Liver (tissue), 9 donors: ENCODE data around the gene KLK10. TPM values are rescaled to one million over a fixed set of nuclear protein-coding genes. Genes with fewer than 3 reads are reported as not detected.
"Not testable (repeated sequence)": the region's sequence is repeated elsewhere in the genome, so short reads cannot be mapped to it uniquely, and the experiment has no call there.

Experiments
- DNase-seq: peaks from one replicate; pipeline ENCODE4 v3.0.0-alpha.2; 2017; ENCODE audit warnings: low spot score
- H3K27ac ChIP-seq, 2 donors: one replicate each; pipeline ENCODE4 v1.7.0; 2013; ENCODE audit warnings: inconsistent platforms in 2 of 2, low read length in 2 of 2, control low read depth in 1 of 2, low read depth in 1 of 2, mild to moderate bottlenecking in 1 of 2
- H3K27me3 ChIP-seq, 4 donors: one replicate each; pipeline versions ENCODE4 v1.6.1 to v1.7.0; 2013; ENCODE audit warnings: low read length in 3 of 4, inconsistent platforms in 1 of 4, mild to moderate bottlenecking in 1 of 4, moderate library complexity in 1 of 4; ENCODE audit not compliant: control insufficient read depth in 4 of 4, insufficient read depth in 4 of 4
- H3K36me3 ChIP-seq, 4 donors: one replicate each; pipeline versions ENCODE4 v1.6.1 to v1.7.0; 2013; ENCODE audit warnings: low read length in 3 of 4, mild to moderate bottlenecking in 3 of 4, low read depth in 1 of 4, moderate library complexity in 1 of 4; ENCODE audit not compliant: control insufficient read depth in 4 of 4, insufficient read depth in 3 of 4
- H3K4me1 ChIP-seq, 4 donors: one replicate each; pipeline versions ENCODE4 v1.6.1 to v1.7.0; 2013; ENCODE audit warnings: low read length in 3 of 4, mild to moderate bottlenecking in 3 of 4, moderate library complexity in 1 of 4; ENCODE audit not compliant: control insufficient read depth in 4 of 4, insufficient read depth in 4 of 4
- H3K4me3 ChIP-seq, 3 donors: one replicate each; pipeline versions ENCODE4 v1.6.1 to v1.7.0; 2013; ENCODE audit warnings: low read length in 3 of 3, control low read depth in 1 of 3, low read depth in 1 of 3, mild to moderate bottlenecking in 1 of 3
- H3K9ac ChIP-seq, 2 donors: one replicate each; pipeline ENCODE4 v1.7.0; 2013; ENCODE audit warnings: low read length in 2 of 2, mild to moderate bottlenecking in 2 of 2, moderate library complexity in 2 of 2, control low read depth in 1 of 2, low read depth in 1 of 2
- H3K9me3 ChIP-seq, 4 donors: one replicate each; pipeline versions ENCODE4 v1.6.1 to v1.7.0; 2013; ENCODE audit warnings: low read length in 3 of 4; ENCODE audit not compliant: control insufficient read depth in 4 of 4
- EGR1 ChIP-seq, 2 donors: IDR thresholded peaks; 2 replicates each; pipeline ENCODE4 v1.6.1; 2016 to 2018; ENCODE audit warnings: antibody characterized with exemption in 2 of 2, low read depth in 2 of 2
- FOXA1 ChIP-seq: IDR thresholded peaks from 2 replicates; pipeline ENCODE4 v1.6.1; 2016; ENCODE audit warnings: antibody characterized with exemption
- FOXA2 ChIP-seq: IDR thresholded peaks from 2 replicates; pipeline ENCODE4 v1.6.1; 2016; ENCODE audit warnings: antibody characterized with exemption
- HNF4A ChIP-seq, 2 donors: conservative IDR thresholded peaks; 2 replicates each; pipeline ENCODE4 v1.6.1; 2016; ENCODE audit warnings: antibody characterized with exemption in 2 of 2, mild to moderate bottlenecking in 2 of 2
- HNF4G ChIP-seq: IDR thresholded peaks from 2 replicates; pipeline ENCODE4 v1.6.1; 2016; ENCODE audit warnings: antibody characterized with exemption
- JUND ChIP-seq, 2 donors: IDR thresholded peaks; 2 replicates each; pipeline ENCODE4 v1.6.1; 2016; ENCODE audit warnings: antibody characterized with exemption in 2 of 2
- NR2F2 ChIP-seq: IDR thresholded peaks from 2 replicates; pipeline ENCODE4 v1.6.1; 2016; ENCODE audit warnings: antibody characterized with exemption
- RAD21 ChIP-seq, 2 donors: IDR thresholded peaks; 2 replicates each; pipeline ENCODE4 v1.6.1; 2016; ENCODE audit warnings: antibody characterized with exemption in 2 of 2, mild to moderate bottlenecking in 2 of 2
- RXRA ChIP-seq, 2 donors: IDR thresholded peaks; 2 replicates each; pipeline ENCODE4 v1.6.1; 2017 to 2018; ENCODE audit warnings: antibody characterized with exemption in 2 of 2, mild to moderate bottlenecking in 1 of 2
- SP1 ChIP-seq: IDR thresholded peaks from 2 replicates; pipeline ENCODE4 v1.6.1; 2018; ENCODE audit warnings: antibody characterized with exemption, mild to moderate bottlenecking
- TAF1 ChIP-seq: conservative IDR thresholded peaks from 2 replicates; pipeline ENCODE4 v1.6.1; 2016; ENCODE audit warnings: antibody characterized with exemption, mild to moderate bottlenecking
- YY1 ChIP-seq: IDR thresholded peaks from 2 replicates; pipeline ENCODE4 v1.6.1; 2016; ENCODE audit warnings: antibody characterized with exemption, mild to moderate bottlenecking
- WGBS: extraction: QIAGEN DNeasy Blood & Tissue Kit; methylation state at CpG from one replicate; pipeline ENCODE4 v1.1.7; 2013; 5-methylcytosine and 5-hydroxymethylcytosine counted together
- polyA plus RNA-seq, 2 donors: library from polyadenylated mRNA; stranded (reverse) in 1 of 2; unstranded in 1 of 2; fragments of 200-250 nt in 1 of 2; fragments of >200 nt in 1 of 2; fragmentation: Nextera tagmentation in 1 of 2; extraction: Ambion mirVana in 1 of 2; gene quantifications; one replicate each; pipeline versions ENCODE4 v1.2.1 to v1.2.3, GENCODE V29; 2013 to 2015
- total RNA-seq, 2 donors: library from RNA; depleted of rRNA; stranded (reverse); fragments of >200 nt; gene quantifications; one replicate each; pipeline ENCODE4 v1.2.3, GENCODE V29; 2014
- TF ChIP-seq, protein P1 (sequence below): IDR thresholded peaks from 2 replicates; pipeline ENCODE4 v1.6.1; 2016; ENCODE audit warnings: antibody characterized with exemption
- TF ChIP-seq, protein P2 (sequence below): IDR thresholded peaks from 2 replicates; pipeline ENCODE4 v1.6.1; 2016; ENCODE audit warnings: antibody characterized with exemption
- TF ChIP-seq, protein P3 (sequence below): IDR thresholded peaks from 2 replicates; pipeline ENCODE4 v1.6.1; 2016; ENCODE audit warnings: antibody characterized with exemption, mild to moderate bottlenecking
- TF ChIP-seq, protein P4 (sequence below): IDR thresholded peaks from 2 replicates; pipeline ENCODE4 v1.6.1; 2016; ENCODE audit warnings: antibody characterized with exemption
- donor health status: healthy.
- donor health status: healthy.
- donor health status: healthy.
- donor health status: healthy.
- donor health status: healthy.

KLK10 gene
- total and polyA plus RNA-seq, 4 donors = 0.06 TPM; not detected in 3

DNA sequence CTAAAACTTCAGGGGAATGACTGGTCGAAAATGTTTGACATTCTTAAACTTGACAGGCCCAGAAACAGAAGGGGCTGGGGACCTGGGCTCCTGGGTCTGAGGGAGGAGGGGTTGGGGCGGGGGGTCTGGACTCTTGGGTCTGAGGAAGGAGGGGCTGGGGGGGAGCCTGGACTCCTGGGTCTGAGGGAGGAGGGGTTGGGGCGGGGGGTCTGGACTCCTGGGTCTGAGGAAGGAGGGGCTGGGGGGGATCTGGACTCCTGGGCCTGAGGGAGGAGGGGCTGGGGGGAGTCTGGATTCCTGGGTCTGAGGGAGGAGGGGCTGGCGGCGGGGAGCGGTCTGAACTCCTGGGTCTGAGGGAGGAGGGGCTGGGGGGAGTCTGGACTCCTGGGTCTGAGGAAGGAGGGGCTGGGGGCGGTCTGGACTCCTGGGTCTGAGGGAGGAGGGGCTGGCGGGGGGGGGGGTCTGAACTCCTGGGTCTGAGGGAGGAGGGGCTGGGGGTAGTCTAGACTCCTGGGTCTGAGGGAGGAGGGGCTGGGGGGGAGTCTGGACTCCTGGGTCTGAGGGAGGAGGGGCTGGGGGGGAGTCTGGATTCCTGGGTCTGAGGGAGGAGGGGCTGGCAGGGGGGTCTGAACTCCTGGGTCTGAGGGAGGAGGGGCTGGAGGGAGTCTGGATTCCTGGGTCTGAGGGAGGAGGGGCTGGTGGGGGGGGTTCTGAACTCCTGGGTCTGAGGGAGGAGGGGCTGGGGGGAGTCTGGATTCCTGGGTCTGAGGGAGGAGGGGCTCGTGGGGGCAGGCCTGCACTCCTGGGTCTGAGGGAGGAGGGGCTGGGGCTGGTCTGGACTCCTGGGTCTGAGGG is 44.6 kb downstream of the KLK10 start:
- no peak overlapping the region for H3K9ac ChIP-seq
- H3K27me3 ChIP-seq = peaks cover 0 to 5% (median under 1%) of the 10 kb centered on the region in 4 donors
- no peak for TF ChIP-seq NR2F2
- TF ChIP-seq, protein P1, sequence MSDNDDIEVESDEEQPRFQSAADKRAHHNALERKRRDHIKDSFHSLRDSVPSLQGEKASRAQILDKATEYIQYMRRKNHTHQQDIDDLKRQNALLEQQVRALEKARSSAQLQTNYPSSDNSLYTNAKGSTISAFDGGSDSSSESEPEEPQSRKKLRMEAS = no peak
- TF ChIP-seq JUND (IDR thresholded peaks at IDR 0.05) = no peak
- TF ChIP-seq, protein P2, sequence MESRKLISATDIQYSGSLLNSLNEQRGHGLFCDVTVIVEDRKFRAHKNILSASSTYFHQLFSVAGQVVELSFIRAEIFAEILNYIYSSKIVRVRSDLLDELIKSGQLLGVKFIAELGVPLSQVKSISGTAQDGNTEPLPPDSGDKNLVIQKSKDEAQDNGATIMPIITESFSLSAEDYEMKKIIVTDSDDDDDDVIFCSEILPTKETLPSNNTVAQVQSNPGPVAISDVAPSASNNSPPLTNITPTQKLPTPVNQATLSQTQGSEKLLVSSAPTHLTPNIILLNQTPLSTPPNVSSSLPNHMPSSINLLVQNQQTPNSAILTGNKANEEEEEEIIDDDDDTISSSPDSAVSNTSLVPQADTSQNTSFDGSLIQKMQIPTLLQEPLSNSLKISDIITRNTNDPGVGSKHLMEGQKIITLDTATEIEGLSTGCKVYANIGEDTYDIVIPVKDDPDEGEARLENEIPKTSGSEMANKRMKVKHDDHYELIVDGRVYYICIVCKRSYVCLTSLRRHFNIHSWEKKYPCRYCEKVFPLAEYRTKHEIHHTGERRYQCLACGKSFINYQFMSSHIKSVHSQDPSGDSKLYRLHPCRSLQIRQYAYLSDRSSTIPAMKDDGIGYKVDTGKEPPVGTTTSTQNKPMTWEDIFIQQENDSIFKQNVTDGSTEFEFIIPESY = no peak
- TF ChIP-seq YY1 = no peak
- TF ChIP-seq, protein P3, sequence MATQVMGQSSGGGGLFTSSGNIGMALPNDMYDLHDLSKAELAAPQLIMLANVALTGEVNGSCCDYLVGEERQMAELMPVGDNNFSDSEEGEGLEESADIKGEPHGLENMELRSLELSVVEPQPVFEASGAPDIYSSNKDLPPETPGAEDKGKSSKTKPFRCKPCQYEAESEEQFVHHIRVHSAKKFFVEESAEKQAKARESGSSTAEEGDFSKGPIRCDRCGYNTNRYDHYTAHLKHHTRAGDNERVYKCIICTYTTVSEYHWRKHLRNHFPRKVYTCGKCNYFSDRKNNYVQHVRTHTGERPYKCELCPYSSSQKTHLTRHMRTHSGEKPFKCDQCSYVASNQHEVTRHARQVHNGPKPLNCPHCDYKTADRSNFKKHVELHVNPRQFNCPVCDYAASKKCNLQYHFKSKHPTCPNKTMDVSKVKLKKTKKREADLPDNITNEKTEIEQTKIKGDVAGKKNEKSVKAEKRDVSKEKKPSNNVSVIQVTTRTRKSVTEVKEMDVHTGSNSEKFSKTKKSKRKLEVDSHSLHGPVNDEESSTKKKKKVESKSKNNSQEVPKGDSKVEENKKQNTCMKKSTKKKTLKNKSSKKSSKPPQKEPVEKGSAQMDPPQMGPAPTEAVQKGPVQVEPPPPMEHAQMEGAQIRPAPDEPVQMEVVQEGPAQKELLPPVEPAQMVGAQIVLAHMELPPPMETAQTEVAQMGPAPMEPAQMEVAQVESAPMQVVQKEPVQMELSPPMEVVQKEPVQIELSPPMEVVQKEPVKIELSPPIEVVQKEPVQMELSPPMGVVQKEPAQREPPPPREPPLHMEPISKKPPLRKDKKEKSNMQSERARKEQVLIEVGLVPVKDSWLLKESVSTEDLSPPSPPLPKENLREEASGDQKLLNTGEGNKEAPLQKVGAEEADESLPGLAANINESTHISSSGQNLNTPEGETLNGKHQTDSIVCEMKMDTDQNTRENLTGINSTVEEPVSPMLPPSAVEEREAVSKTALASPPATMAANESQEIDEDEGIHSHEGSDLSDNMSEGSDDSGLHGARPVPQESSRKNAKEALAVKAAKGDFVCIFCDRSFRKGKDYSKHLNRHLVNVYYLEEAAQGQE = no peak
- no peak for TF ChIP-seq RAD21 (IDR thresholded peaks at IDR 0.05)
- TF ChIP-seq TAF1 = no peak
- TF ChIP-seq HNF4G = no peak
- no peak for TF ChIP-seq FOXA2
- no peak for TF ChIP-seq FOXA1
- no peak for TF ChIP-seq SP1
- TF ChIP-seq EGR1 (IDR thresholded peaks at IDR 0.05; ENCODE audit: low read depth in 2 of 2) = no peak
- TF ChIP-seq RXRA (IDR thresholded peaks at IDR 0.05) = no peak
- TF ChIP-seq, protein P4, sequence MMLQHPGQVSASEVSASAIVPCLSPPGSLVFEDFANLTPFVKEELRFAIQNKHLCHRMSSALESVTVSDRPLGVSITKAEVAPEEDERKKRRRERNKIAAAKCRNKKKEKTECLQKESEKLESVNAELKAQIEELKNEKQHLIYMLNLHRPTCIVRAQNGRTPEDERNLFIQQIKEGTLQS = no peak
- no peak for TF ChIP-seq HNF4A (conservative IDR thresholded peaks at IDR 0.05)
- no peaks in the 10 kb centered on the region for H3K9me3 ChIP-seq
- H3K4me1 ChIP-seq = no peaks in the 10 kb centered on the region
- no peak overlapping the region for H3K4me3 ChIP-seq
- H3K36me3 ChIP-seq = no peaks in the 10 kb centered on the region
- no peak overlapping the region for H3K27ac ChIP-seq
- DNase-seq = no peak
- WGBS = 46% methylated on average over 8 of the region's 9 CpGs

DNA sequence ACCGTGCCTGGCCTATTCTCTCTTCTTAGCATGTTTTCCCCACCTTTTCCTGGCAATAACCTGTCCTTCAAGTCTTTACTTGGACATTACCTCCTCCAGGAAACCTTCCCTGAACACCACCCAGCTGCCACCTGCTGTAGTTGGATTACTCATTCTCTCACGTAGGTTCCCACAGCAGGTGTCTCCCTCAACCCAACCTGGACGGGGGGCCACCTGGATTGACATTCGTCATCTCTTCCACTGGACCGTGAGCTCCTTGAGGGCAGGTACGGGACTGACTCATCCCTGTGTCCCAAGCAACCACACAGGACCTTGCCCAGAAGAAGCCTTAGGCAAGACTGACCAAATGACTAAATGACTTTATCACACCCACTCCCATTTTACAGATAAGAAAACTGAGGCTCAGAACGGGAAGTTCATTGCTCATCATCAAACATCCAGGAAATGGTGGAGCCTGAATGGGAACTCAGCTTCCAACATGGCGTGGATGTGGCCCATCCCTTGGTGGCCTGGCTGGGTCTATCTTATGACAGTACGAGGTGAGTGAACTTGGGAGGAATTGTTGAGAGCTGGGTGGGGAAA is 46.6 kb downstream of the KLK10 start:
- Histone ChIP-seq H3K27me3 (peaks cover 0 to 4% (median 2%) of the 10 kb centered on the region in 4 donors), H3K9me3 (no peaks in the 10 kb centered on the region), H3K27ac (no peak overlapping the region), H3K4me1 (no peaks in the 10 kb centered on the region), H3K9ac (no peak overlapping the region), H3K36me3 (no peaks in the 10 kb centered on the region), H3K4me3 (no peak overlapping the region)
- TF ChIP-seq JUND (IDR thresholded peaks at IDR 0.05) = no peak
- TF ChIP-seq FOXA1 = no peak
- no peak for TF ChIP-seq NR2F2
- TF ChIP-seq SP1 = no peak
- DNase-seq = no peak
- WGBS = 67% methylated on average over 9 of the region's 9 CpGs

DNA sequence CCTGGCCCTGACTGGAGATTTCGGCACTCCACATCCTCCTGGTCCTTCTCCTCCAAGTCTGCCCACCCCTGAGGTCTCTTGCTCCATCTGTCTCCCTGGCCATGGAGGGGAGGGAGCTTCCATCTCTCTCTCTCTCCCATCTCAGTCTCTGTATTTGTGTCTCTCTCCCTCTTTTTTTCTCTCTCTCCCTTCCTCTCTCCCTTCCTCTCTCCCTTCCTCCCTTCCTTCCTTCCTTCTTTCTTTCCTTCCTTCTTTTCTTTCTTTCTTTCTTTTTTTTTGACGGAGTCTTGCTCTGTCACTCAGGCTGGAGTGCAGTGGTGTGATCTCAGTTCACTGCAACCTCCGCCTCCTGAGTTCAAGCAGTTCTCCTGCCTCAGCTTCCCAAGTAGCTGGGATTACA is 49.7 kb downstream of the KLK10 start:
- H3K36me3 ChIP-seq, H3K9ac ChIP-seq, H3K4me3 ChIP-seq, H3K27me3 ChIP-seq, DNase-seq, H3K4me1 ChIP-seq, H3K9me3 ChIP-seq, H3K27ac ChIP-seq: not testable (repeated sequence)
- 70% methylated on average over 3 of the region's 3 CpGs for WGBS
